ENCODE measurements around the gene MMS19. TPM values are rescaled to one million over a fixed set of nuclear protein-coding genes. Genes with fewer than 3 reads are reported as not detected.

The MMS19 gene
- total RNA-seq, 1 donor from 2014 or later = 70.7 TPM

DNA sequence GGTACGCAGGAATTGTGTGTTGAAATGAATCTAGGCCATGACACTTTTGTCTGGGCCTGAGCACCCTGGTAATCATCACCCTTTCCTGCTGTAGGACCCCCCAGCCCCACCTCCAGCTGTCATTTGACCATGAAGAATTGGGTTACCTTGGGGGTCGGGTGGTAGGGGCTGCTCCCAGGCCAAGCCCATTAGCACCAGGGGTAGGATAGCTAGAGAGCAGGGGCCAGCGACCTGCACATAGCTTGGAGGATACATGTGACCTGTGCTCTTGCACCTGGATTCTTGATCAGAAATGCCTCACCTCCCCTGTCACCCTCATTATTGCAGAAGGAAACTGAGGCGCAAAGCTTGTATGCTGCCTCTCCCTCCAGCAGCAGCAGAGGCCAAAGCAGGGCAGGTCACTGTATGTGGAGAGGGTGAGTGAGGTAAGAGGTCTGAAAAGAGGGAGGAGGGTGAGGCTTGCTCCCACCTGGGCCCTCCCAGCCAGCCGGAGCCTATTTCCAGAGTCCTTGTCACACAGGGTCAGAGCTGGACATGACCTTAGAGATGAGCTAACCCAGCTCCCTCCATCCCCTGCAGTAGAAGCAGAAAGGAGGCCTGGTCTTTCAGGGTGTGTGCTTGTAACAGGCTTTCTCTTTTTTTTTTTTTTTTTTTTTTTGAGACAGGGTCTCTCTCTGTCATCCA is 39.1 kb upstream of the MMS19 start:
- Histone ChIP-seq H3K27ac (no peak overlapping the region), H3K36me3 (no peaks in the 10 kb centered on the region), H3K9me3 (no peaks in the 10 kb centered on the region), H3K4me3 (no peak overlapping the region), H3K27me3 (no peaks in the 10 kb centered on the region), H3K4me1 (peaks cover 21% of the 10 kb centered on the region)
- ATAC-seq (no peak), DNase-seq (no peak)
- TF ChIP-seq, protein P1, sequence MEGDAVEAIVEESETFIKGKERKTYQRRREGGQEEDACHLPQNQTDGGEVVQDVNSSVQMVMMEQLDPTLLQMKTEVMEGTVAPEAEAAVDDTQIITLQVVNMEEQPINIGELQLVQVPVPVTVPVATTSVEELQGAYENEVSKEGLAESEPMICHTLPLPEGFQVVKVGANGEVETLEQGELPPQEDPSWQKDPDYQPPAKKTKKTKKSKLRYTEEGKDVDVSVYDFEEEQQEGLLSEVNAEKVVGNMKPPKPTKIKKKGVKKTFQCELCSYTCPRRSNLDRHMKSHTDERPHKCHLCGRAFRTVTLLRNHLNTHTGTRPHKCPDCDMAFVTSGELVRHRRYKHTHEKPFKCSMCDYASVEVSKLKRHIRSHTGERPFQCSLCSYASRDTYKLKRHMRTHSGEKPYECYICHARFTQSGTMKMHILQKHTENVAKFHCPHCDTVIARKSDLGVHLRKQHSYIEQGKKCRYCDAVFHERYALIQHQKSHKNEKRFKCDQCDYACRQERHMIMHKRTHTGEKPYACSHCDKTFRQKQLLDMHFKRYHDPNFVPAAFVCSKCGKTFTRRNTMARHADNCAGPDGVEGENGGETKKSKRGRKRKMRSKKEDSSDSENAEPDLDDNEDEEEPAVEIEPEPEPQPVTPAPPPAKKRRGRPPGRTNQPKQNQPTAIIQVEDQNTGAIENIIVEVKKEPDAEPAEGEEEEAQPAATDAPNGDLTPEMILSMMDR (IDR thresholded peaks at IDR 0.05) = no peak
- intact Hi-C loops (cut with DNase I) = no loop called here

DNA sequence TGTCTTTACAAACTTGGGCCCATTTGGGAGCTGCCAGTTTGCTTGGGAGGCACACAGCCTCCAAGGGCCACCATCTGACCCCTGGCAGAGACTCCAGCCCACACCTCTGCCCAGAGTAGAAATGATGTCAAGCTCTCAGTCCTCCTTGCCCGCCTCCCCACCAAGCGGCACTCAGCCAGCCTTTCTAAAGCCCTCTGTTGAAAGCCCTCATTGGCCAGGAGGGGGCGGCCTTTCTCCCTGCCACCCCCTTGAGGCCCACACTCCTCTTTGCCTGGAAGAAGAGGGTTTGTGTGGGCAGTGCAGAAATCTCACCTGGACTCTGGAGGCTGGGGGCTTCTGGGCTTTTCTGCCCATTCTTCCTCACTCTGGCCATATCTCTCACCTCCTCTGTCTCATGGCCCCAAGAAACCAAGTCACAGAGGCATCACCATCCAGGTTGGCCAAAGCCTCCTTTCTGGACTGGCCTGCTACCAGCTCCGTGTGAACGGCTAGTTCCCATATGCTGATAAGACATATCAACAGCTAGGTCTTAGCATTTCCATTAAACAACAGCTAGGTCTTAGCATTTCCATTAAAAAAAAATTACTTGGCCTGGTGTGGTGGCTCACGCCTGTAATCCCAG is 36.6 kb upstream of the MMS19 start:
- Histone ChIP-seq H3K4me1 (peaks cover 6% of the 10 kb centered on the region), H3K27me3 (no peaks in the 10 kb centered on the region), H3K9me3 (no peaks in the 10 kb centered on the region), H3K4me3 (no peak overlapping the region), H3K27ac (no peak overlapping the region), H3K36me3 (no peaks in the 10 kb centered on the region)
- ATAC-seq (peak; percentile 72), DNase-seq (no peak)
- TF ChIP-seq, protein P1 (IDR thresholded peaks at IDR 0.05) = peak; percentile 49
- intact Hi-C loops (cut with DNase I) = no loop called here

DNA sequence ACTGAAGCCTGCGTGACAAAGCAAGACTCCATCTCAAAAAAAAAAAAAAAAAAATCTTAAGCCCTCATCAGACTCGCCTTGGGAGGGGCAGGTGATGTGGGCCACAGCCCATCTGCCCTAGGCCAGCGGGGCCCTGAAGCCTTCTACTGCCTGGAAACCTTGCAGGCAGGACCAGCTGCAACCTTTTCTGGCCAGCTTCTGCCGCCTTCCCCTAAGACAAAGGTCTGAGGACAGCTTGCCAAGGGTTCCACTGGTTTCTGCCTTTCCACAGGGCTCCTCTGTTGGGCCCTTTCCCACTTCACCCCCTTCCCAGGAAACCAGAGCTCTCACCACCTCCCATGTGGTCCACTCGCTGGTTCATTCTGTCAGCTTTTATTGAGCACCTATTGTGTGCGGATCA is 35.7 kb upstream of the MMS19 start:
- intact Hi-C loops (cut with DNase I) = no loop called here

DNA sequence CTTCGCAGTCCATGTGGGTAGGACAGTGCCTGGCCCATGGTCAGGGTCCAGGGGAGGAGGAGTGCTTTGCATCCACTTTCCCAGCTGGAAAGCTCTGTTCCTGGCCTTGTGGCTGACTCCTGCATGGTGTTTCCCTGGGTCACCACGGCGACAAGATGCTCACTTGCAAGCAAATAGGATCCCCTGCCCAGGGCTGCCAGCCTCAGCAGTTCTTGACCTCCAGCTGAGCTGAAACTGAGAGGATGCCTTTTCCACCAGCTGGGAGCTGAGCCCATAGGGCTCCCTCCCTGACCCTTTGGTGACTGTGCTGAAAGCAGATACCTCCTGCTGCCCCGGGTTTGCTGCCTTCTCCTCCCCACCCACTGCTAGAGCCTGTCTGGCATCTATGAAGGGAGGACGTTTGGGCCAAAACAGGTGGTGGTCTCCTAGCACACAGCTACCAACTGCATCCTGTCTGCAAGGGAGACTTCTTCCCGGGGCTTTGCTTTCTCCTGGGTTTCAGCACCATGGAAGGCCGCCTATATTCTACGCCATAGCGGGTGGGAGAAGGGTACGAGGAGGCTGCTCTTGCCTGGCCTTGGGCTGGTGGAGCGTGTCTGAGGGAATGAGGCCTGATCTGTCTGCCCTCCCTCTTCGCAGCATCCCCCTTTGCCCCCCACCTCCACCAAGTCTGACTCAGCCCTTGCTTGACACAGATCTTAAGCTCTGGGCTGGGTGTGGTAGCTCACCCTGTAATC is 34.9 kb upstream of the MMS19 start:
- Histone ChIP-seq H3K9me3 (no peaks in the 10 kb centered on the region), H3K36me3 (no peaks in the 10 kb centered on the region), H3K27me3 (no peaks in the 10 kb centered on the region), H3K4me3 (no peak overlapping the region), H3K4me1 (no peaks in the 10 kb centered on the region), H3K27ac (no peak overlapping the region)
- intact Hi-C loops (cut with DNase I) = no loop called here
- ATAC-seq (no peak), DNase-seq (no peak)
- TF ChIP-seq, protein P1 (IDR thresholded peaks at IDR 0.05) = no peak

More for the DNA sequence above, 35.7 kb upstream of the MMS19 start:
- H3K4me1 ChIP-seq = peaks cover 2% of the 10 kb centered on the region
- no peaks in the 10 kb centered on the region for H3K9me3 ChIP-seq
- H3K27ac ChIP-seq = no peak overlapping the region
- no peaks in the 10 kb centered on the region for H3K36me3 ChIP-seq
- no peak overlapping the region for H3K4me3 ChIP-seq
- TF ChIP-seq, protein P1 (IDR thresholded peaks at IDR 0.05) = no peak
- DNase-seq (no peak), ATAC-seq (no peak)
- H3K27me3 ChIP-seq = no peaks in the 10 kb centered on the region

DNA sequence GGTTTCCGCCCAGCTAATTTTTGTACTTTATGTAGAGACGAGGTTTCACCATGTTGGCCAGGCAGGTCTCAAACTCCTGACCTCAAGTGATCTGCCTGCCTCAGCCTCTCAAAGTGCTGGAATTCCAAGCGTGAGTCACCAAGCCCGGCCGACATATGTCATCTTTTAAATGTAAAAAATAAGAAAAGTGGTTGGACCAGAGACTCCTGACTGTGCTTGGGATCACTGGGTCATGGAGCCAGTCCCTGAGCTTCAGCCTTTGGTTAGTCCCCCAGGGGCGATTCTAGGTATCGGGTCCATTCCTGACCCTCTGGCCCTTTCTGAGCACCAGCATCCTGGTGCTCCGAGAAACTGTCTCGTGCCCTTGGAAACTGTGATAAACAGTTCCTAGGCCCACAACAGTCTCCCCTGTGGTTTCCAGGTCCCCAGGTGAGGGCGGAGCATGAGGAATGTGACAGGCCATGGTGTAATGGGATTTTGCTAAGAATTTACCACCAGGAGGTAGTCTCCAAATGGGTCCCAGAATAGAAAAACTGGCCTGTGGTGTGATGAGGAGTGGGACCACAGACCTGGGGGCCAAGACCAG is 33.3 kb upstream of the MMS19 start:
- no peak for ATAC-seq

More for the DNA sequence above, 33.3 kb upstream of the MMS19 start:
- Histone ChIP-seq H3K27me3 (no peaks in the 10 kb centered on the region), H3K27ac (no peak overlapping the region), H3K36me3 (no peaks in the 10 kb centered on the region), H3K4me3 (no peak overlapping the region), H3K9me3 (no peaks in the 10 kb centered on the region), H3K4me1 (no peaks in the 10 kb centered on the region)
- TF ChIP-seq, protein P1 (IDR thresholded peaks at IDR 0.05) = no peak
- intact Hi-C loops (cut with DNase I) = no loop called here
- no peak for DNase-seq

Data from upper lobe of right lung (tissue), 1 donor.